ENCODE data around the gene TPX2. TPM values are rescaled to one million over a fixed set of nuclear protein-coding genes. Genes with fewer than 3 reads are reported as not detected.

TPX2 gene
- total and polyA plus RNA-seq, 10 of the 15 experiments (the other 5 are each of a cell fraction or from before 2014, with no cell fraction given) = 29.7 to 144 (median 89.0) TPM

DNA sequence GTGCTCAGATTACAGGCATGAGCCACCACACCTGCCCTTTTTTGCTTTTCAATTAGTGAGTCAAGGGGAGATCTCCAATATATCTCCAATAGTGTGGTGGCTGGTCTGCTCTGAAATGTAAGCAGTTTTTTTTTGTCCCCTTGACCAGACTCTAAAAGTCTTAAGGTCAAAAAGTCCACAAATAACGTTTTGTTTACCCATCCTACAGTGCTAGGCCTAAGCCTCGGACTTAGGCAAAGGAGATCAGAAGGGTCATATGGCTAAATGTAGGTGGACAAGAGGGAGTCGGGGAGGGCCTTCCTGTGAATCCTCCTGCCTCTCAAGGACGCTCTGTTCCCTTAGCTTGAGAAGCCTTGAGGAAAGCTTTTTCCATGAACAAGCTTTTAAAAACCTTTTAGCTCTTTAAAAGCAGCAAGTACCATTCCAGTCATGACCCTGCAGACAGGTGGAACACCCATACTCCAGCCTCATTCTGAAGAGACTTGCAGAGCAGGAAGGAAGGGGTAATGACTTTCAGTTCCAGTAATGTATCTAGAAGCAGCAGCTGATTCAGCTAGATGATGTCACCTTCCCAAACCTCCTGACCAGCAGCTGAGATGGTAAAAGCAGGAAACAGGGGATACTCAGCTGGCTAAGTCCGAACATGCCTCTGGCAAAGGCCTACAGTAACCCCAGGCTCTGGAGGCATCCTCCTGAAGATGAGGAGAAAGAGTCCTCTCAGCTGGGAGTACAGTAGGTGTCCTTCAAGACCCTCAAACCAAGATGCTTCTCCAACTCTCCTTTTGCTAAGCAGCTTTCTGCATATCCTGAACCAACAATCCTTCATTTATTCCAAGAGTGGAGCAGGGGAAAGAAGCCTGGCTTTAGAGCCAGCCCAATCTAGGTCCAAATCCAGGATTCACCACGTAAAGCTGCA is 40.0 kb upstream of the TPX2 start (continued):
- TF ChIP-seq, protein P1, sequence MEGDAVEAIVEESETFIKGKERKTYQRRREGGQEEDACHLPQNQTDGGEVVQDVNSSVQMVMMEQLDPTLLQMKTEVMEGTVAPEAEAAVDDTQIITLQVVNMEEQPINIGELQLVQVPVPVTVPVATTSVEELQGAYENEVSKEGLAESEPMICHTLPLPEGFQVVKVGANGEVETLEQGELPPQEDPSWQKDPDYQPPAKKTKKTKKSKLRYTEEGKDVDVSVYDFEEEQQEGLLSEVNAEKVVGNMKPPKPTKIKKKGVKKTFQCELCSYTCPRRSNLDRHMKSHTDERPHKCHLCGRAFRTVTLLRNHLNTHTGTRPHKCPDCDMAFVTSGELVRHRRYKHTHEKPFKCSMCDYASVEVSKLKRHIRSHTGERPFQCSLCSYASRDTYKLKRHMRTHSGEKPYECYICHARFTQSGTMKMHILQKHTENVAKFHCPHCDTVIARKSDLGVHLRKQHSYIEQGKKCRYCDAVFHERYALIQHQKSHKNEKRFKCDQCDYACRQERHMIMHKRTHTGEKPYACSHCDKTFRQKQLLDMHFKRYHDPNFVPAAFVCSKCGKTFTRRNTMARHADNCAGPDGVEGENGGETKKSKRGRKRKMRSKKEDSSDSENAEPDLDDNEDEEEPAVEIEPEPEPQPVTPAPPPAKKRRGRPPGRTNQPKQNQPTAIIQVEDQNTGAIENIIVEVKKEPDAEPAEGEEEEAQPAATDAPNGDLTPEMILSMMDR (IDR thresholded peaks at IDR 0.05 in 2 of 3, conservative IDR thresholded peaks at IDR 0.05 in 1 of 3; ENCODE audit: control insufficient read depth in 2 of 3, extremely low read depth in 1 of 3, insufficient read depth in 1 of 3, low read depth in 3 of 3, low read length in 3 of 3) = no peak
- TF ChIP-seq TBL1XR1 (IDR thresholded peaks at IDR 0.05; ENCODE audit: low read depth, low read length) = peak; percentile 44; the same call in 1 of the 2 replicates
- no peak for TF ChIP-seq BRCA1 (IDR thresholded peaks at IDR 0.05; ENCODE audit: low read depth, low read length)
- TF ChIP-seq NFXL1 (IDR thresholded peaks at IDR 0.05; ENCODE audit: borderline replicate concordance) = no peak
- TF ChIP-seq MLLT1 (IDR thresholded peaks at IDR 0.05) = no peak
- peak; percentile 45; the same call in 1 of the 2 replicates for TF ChIP-seq CREB1 (IDR thresholded peaks at IDR 0.05; ENCODE audit: low read depth)
- TF ChIP-seq NFYB (IDR thresholded peaks at IDR 0.05; ENCODE audit: insufficient read depth, low read depth, low read length) = no peak
- TF ChIP-seq USF1 (IDR thresholded peaks at IDR 0.05; ENCODE audit: borderline replicate concordance, extremely low read length, insufficient read depth, low read depth, low read length) = no peak
- TF ChIP-seq NKRF (conservative IDR thresholded peaks at IDR 0.05) = no peak
- no peak for TF ChIP-seq SREBF1 (IDR thresholded peaks at IDR 0.05; ENCODE audit: low read length)
- TF ChIP-seq, protein P2, sequence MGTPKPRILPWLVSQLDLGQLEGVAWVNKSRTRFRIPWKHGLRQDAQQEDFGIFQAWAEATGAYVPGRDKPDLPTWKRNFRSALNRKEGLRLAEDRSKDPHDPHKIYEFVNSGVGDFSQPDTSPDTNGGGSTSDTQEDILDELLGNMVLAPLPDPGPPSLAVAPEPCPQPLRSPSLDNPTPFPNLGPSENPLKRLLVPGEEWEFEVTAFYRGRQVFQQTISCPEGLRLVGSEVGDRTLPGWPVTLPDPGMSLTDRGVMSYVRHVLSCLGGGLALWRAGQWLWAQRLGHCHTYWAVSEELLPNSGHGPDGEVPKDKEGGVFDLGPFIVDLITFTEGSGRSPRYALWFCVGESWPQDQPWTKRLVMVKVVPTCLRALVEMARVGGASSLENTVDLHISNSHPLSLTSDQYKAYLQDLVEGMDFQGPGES (IDR thresholded peaks at IDR 0.05) = no peak
- no peak for TF ChIP-seq DPF2 (IDR thresholded peaks at IDR 0.05)
- no peak for TF ChIP-seq HDAC6 (IDR thresholded peaks at IDR 0.05; ENCODE audit: unreplicated experiment)
- TF ChIP-seq BHLHE40 (IDR thresholded peaks at IDR 0.05; ENCODE audit: borderline replicate concordance in 1 of 2, low read depth in 2 of 2, low read length in 1 of 2) = 0 out of 4 replicates have a peak, but pooled peaks of 1 of the 2 experiments have one; percentile 26
- TF ChIP-seq BCLAF1 (IDR thresholded peaks at IDR 0.05) = no peak
- no peak for TF ChIP-seq ZNF207 (IDR thresholded peaks at IDR 0.05; ENCODE audit: borderline replicate concordance)
